Panc1 (cell line): Measurements from ENCODE around the gene LRRFIP2.

Source experiments
- POLR2AphosphoS5 ChIP-seq: IDR thresholded peaks from 2 replicates; pipeline ENCODE4 v1.6.1; 2012; ENCODE audit warnings: mild to moderate bottlenecking, low read depth, low read length, moderate library complexity
- SIN3A ChIP-seq: IDR thresholded peaks from 2 replicates; pipeline ENCODE4 v1.6.1; 2012; ENCODE audit warnings: low read depth, mild to moderate bottlenecking, low read length, moderate library complexity, borderline replicate concordance; ENCODE audit not compliant: insufficient read depth
- TF ChIP-seq, protein P1 (sequence below): fragments of 450-650 bp; IDR thresholded peaks from 2 replicates; pipeline ENCODE4 v1.5.1; 2017; ENCODE audit warnings: mild to moderate bottlenecking
- TF ChIP-seq, protein P2 (sequence below), 2 experiments: IDR thresholded peaks; 2 replicates each; pipeline ENCODE4 v1.6.1; 2011 to 2012; ENCODE audit warnings: low read depth in 2 of 2, control low read depth in 1 of 2, low read length in 1 of 2, mild to moderate bottlenecking in 1 of 2, moderate library complexity in 1 of 2; ENCODE audit not compliant: insufficient read depth in 1 of 2

DNA sequence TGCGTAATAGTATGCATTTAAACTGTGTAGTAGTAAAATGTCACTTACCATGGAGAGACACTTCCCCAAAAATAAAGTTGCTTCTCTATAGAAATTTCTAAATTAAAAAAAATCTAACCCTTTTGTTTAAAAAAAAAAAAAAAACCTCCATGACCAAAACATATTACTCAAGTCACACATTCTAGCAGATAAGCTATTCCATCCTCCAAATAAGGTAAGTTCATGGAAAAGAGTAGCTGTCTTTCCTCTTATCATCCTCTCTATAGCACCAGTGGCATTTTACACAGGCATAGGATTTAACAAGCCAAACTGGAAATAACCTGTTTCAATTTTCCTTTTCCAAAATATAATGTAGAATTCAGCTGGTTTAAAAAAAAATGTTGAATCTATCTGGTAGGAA is 57.4 kb downstream of the LRRFIP2 start:
- TF ChIP-seq, protein P1, sequence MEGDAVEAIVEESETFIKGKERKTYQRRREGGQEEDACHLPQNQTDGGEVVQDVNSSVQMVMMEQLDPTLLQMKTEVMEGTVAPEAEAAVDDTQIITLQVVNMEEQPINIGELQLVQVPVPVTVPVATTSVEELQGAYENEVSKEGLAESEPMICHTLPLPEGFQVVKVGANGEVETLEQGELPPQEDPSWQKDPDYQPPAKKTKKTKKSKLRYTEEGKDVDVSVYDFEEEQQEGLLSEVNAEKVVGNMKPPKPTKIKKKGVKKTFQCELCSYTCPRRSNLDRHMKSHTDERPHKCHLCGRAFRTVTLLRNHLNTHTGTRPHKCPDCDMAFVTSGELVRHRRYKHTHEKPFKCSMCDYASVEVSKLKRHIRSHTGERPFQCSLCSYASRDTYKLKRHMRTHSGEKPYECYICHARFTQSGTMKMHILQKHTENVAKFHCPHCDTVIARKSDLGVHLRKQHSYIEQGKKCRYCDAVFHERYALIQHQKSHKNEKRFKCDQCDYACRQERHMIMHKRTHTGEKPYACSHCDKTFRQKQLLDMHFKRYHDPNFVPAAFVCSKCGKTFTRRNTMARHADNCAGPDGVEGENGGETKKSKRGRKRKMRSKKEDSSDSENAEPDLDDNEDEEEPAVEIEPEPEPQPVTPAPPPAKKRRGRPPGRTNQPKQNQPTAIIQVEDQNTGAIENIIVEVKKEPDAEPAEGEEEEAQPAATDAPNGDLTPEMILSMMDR, result no peak
- no peak for TF ChIP-seq SIN3A
- no peak for TF ChIP-seq POLR2AphosphoS5
- TF ChIP-seq, protein P2, sequence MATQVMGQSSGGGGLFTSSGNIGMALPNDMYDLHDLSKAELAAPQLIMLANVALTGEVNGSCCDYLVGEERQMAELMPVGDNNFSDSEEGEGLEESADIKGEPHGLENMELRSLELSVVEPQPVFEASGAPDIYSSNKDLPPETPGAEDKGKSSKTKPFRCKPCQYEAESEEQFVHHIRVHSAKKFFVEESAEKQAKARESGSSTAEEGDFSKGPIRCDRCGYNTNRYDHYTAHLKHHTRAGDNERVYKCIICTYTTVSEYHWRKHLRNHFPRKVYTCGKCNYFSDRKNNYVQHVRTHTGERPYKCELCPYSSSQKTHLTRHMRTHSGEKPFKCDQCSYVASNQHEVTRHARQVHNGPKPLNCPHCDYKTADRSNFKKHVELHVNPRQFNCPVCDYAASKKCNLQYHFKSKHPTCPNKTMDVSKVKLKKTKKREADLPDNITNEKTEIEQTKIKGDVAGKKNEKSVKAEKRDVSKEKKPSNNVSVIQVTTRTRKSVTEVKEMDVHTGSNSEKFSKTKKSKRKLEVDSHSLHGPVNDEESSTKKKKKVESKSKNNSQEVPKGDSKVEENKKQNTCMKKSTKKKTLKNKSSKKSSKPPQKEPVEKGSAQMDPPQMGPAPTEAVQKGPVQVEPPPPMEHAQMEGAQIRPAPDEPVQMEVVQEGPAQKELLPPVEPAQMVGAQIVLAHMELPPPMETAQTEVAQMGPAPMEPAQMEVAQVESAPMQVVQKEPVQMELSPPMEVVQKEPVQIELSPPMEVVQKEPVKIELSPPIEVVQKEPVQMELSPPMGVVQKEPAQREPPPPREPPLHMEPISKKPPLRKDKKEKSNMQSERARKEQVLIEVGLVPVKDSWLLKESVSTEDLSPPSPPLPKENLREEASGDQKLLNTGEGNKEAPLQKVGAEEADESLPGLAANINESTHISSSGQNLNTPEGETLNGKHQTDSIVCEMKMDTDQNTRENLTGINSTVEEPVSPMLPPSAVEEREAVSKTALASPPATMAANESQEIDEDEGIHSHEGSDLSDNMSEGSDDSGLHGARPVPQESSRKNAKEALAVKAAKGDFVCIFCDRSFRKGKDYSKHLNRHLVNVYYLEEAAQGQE (IDR thresholded peaks at IDR 0.05; ENCODE audit: insufficient read depth in 1 of 2, low read depth in 2 of 2, low read length in 1 of 2), result no peak
